NCI-H82 treated with DMSO at 0.1 percent for 48 hours (cell line): ENCODE results near the gene TRIM28.

Experiments
- DNase-seq: peaks from one replicate; lab custom pipeline; 2025; ENCODE audit not compliant: unreplicated experiment; lab: John Stamatoyannopoulos, UW

Gene TRIM28

DNA sequence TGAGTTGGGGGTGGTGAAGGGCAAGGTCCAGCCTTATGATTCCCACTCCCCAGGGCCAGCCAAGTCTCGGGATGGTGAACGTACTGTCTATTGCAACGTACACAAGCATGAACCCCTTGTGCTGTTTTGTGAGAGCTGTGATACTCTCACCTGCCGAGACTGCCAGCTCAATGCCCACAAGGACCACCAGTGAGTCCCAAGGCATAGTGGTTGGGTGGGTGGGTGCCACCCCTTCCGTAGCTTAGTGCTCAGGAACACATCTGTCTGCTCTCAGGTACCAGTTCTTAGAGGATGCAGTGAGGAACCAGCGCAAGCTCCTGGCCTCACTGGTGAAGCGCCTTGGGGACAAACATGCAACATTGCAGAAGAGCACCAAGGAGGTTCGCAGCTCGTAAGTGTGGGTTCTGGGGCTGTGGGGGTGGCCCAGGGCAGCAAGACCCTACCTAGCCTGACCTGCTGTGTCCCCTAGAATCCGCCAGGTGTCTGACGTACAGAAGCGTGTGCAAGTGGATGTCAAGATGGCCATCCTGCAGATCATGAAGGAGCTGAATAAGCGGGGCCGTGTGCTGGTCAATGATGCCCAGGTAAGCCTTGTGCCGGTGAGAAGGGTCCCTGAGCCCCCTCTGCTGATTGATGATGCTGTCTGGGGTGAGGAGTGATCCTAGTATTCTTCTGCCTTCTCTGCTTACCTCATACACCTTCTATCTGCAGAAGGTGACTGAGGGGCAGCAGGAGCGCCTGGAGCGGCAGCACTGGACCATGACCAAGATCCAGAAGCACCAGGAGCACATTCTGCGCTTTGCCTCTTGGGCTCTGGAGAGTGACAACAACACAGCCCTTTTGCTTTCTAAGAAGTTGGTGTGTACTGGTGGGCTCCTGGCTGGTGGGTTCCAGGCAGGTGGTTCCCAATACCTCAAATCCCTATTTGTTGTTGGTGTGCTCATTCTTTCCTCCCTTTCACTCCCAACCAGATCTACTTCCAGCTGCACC lies 3.8 kb downstream of the TRIM28 start:
- no peak for DNase-seq

DNA sequence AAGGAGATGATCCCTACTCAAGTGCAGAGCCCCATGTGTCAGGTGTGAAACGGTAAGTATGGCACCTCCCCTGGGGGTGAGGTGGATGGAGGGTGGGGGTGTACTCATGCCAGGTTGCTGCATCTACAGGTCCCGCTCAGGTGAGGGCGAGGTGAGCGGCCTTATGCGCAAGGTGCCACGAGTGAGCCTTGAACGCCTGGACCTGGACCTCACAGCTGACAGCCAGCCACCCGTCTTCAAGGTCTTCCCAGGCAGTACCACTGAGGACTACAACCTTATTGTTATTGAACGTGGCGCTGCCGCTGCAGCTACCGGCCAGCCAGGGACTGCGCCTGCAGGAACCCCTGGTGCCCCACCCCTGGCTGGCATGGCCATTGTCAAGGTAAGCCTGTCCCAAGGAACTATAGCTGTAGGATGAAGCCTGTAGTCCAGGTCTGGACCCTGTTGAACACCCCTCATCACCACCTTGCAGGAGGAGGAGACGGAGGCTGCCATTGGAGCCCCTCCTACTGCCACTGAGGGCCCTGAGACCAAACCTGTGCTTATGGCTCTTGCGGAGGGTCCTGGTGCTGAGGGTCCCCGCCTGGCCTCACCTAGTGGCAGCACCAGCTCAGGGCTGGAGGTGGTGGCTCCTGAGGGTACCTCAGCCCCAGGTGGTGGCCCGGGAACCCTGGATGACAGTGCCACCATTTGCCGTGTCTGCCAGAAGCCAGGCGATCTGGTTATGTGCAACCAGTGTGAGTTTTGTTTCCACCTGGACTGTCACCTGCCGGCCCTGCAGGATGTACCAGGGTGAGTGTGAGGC lies 5.2 kb downstream of the TRIM28 start:
- DNase-seq: no peak

DNA sequence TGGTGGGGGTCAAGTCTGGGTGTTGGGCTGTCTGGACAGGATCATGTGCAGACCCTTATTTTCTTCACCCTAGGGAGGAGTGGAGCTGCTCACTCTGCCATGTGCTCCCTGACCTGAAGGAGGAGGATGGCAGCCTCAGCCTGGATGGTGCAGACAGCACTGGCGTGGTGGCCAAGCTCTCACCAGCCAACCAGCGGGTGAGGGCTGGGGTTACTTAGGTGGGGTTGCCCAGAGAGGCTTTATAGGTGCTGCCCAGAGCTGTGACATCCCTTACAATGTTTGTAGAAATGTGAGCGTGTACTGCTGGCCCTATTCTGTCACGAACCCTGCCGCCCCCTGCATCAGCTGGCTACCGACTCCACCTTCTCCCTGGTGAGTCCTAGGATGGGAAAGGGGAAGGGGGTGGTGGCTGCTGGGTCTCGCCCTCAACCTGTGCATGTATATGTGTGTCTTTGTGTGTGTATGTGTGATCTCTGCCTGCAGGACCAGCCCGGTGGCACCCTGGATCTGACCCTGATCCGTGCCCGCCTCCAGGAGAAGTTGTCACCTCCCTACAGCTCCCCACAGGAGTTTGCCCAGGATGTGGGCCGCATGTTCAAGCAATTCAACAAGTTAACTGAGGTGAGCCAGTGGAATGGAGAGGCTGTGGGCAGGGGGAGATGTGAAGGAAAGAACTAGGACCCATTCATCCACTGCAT lies 5.9 kb downstream of the TRIM28 start:
- DNase-seq: no peak

DNA sequence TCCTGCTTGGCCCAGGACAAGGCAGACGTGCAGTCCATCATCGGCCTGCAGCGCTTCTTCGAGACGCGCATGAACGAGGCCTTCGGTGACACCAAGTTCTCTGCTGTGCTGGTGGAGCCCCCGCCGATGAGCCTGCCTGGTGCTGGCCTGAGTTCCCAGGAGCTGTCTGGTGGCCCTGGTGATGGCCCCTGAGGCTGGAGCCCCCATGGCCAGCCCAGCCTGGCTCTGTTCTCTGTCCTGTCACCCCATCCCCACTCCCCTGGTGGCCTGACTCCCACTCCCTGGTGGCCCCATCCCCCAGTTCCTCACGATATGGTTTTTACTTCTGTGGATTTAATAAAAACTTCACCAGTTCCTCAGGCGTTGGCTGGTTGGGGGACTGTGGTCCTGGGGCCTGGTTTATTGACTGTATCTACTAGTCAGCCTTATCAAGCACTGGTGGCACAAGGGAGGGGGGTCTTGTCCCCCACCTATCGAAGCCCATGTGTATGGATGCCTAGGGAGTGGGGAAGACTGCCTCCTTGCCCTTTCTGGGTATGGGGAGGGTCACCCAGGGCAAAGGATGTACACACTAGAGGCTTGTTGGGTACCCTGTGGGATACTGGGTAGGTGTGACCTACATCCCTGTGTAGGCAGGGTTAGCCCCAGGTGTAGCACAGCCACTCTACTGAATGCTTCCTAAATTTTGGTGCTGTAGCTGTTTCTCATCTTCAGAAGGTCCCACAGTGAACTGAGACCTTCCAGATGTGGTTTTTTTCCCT lies 6.7 kb downstream of the TRIM28 start:
- DNase-seq: no peak

DNA sequence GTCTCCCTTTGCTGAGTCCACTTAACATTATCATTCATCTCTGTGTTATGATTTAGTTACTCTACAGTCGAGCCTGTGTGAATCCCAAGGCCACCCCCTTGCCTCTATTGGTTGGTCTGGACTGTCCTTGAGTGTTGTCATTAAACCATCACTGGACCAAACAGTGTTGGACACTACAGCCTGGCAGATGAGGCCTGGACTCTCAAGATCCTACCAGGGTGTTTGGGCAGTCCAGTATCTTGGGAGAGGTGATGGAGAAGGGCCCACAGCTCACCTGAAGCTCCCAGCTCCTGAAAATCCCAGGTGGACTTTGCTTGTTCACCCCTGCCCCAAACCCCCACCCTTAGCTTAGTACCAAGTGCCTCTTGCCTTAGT lies 7.2 kb downstream of the TRIM28 start:
- DNase-seq: no peak

DNA sequence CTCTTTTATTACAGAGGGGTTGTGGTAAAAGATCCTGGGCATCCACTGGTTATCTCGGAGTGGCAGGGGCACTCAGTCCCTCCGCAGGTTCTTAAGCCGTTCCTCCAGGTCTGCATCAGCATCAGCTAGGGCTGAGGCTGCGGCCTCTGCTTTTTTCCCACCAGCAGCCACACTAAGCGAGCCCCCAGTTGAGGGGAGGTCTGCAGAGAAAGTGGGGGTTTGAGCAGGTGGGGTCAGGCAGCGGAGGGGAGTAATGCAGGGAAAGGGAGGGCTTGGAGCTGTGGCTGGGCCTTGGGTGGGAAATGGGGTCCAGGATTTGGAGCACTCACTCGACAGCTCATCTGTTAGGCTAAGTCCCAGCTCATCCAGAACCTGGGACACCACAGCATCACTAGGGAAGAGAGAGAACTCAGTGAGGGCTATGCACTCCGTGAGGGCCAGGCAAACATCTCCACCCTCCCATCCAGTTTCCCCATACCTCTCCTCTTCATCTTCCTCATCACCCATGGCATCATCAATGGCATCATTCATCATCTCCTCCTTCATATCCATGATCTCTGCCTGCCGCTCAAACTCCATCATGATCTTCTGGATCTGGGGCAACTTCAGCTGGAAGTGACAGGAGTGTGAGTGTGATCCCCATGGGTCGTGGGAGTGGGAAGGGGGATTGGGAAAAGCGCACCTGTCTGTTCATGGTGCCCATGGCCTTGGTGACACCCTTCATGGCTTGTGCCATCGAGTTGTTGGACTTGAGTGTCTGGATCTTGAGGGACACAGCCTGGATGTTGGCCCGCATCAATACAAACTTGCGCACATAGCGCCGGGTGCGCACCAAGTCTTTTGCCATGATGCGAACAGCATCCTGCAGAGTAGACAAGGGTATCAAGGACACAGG lies 8.0 kb downstream of the TRIM28 start:
- no peak for DNase-seq

DNA sequence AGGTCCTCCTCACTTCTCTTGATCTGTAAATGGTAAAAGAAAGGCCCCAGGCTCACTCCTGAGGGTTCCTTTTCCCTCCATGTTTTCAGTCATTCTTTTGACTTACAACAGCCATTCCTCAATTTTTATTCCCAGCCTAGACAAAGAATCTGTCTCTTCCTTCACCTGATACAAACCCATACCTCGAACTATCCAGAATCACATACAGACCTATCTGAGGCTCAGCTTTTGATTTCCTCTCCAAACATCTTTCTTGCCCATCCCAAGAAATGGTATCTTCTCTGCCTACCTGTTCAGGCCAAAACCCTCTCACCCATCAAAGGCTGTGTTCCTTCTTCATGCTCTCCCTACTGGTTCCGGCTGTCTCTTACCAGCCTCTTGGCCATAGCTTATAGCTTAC lies 8.8 kb downstream of the TRIM28 start:
- no peak for DNase-seq

DNA sequence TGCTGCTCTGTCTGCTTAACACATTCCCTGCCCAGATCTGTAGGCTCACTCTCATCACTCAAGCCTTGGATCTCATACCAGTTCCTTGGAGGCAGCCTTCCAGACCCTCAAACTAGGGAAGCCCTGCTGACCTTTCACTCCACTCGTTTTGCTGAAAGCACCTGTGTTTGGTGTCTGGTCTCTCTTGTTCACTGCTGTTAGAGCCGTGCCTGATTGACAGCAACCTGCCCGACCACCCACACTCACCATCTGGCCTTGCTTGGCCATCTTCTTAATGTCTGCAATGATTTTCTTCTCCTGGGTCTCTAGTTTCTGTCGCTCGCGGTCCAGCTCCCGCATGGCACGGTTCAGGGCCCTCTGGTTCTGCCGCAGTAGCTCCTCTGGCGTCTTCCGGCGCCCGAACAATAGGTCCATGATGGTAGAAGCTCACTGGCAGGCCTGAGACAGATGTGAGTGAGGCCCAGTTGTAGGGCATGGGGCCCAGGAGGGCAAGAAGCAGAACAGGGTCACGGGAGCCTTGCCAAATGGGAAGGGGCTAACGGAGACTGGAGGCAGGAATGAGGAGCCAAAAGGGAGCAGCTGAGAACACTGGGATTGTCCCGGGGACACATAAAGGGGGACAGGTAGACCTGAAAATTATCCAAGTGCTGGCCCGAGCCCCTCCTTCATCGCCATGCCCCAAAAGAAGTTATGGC lies 10.1 kb downstream of the TRIM28 start:
- DNase-seq: no peak

DNA sequence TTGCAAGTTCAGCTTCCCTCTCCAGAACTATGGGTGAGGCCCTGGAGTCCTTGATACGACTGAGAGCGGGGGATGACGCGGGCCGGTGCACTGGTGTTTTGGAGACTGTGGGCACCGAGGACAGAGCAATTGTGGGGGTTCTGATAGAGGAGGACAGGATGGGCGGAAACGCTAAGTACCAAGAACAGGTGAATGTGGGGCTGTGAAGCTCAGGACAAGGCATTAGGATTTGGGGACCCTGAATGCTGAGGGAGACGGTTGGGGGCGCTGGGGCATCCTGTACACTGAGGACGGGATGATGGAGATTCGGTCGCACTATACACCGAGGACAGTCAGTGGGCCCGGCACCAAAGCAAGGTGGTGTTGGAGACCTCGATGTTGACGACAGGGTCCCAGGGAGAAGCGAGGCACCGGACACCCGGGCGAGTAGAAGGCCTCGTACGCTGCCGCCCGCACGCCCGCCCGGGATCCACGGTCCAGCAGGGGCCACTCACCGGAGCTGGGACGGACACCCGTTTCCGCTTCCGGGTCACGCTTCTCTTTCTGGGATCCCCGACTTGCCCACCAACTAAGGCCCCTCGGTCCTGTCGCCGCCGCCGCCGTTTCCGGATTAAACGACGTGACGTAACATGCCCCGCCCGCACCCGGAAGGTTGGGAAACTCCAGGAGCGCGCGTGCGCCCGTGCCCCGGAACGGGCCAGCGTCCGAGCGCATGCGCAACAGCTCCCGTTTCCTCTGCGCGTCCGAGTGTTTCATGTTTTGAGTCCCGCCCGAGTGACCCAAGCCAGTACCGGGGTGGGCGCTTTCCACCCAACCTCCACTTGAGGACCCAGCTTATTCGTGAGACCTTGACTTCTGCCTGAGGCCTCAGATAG lies 10.9 kb downstream of the TRIM28 start, which contains the start of gene CHMP2A:
TSS of gene CHMP2A (minus strand) at position 612 of the 875 bp plus-strand sequence. CDS start 893 bp downstream, outside the sequence.
- no peak for DNase-seq

DNA sequence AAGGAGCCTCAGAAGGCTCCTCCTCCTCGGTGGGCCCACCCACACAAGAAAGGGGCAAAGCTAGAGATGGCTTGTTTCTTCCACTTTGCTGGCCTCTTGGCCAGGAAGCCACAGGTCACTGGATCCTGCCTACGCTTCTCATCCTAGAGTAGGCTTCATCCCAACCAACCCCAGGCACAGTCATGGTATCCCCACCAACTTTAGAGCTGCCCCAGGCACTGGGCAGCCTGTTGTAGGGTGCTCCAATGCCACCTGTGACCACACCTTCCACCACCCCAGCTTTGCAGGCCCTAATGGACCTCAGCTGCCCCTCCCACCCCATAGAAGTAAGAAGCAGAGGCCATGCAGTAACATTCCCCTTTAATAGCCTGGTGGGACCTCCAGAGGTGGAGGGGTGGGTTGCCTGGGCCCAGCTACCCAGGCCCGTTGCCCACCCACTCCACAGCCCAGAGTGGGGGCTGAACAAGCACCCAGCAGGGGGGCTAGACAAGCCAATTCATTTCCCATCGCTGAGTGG lies 11.6 kb downstream of the TRIM28 start:
- no peak for DNase-seq

DNA sequence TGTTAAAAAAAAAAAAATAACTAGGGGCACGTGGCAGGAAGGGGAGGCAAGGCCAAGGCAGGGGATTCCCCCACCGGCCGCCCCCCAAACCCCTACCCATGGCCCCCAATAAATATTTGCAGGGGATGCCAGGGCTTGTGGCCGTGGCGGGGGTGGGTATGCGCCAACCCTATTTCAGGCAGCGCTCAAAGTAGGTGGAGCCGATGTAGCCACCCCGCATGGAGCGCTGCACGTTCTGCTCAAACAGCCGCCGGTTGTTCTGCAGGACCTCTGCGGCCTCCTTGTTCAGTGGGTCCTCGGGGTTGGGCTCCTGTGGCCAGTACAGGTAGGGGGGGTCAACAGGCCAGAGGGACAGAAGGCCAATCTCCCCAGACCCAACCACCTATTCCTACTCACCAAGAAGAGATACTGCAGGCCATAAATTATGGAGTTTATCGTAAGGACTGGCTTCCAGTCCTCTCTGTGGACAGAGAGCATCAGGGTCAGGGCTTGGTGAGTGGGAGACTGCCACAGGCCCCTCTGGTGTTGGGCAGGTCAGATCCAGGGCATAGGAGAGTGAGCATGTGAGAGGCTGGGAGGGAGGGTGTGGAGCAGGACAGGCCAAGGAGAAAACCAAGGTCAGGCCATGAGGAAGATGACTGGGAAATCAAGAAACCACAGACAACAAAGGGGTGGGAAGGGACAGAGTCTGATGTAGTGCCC lies 12.2 kb downstream of the TRIM28 start:
- no peak for DNase-seq

DNA sequence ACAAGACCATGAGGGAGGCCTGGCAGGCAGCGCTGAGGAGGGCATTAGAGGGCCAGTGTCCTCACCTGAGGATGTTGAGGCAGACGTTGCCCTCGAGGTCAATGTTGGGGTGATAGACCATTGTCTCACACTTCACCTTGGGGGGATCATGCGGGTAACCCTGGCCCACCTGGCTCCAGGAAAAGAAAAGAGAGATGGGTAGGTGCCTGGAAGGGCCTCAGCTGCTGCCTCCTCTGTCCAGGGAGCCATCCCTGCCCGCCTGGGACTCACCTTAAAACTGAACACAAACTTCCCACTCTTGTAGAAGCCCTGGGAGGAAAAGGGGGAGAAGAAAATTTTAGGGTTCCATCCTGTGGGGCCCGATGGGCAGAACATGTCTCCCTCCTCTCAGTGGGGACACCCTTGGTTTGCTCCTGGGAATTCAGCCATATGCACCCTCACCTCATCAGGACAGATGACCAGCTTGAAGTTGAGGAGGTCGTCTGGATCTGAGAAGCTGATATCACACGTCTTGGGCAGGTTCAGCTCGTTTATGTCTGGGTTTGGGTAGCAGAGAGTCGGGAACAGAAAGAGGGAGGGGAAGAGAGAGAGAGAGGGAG lies 12.9 kb downstream of the TRIM28 start:
- no peak for DNase-seq

DNA sequence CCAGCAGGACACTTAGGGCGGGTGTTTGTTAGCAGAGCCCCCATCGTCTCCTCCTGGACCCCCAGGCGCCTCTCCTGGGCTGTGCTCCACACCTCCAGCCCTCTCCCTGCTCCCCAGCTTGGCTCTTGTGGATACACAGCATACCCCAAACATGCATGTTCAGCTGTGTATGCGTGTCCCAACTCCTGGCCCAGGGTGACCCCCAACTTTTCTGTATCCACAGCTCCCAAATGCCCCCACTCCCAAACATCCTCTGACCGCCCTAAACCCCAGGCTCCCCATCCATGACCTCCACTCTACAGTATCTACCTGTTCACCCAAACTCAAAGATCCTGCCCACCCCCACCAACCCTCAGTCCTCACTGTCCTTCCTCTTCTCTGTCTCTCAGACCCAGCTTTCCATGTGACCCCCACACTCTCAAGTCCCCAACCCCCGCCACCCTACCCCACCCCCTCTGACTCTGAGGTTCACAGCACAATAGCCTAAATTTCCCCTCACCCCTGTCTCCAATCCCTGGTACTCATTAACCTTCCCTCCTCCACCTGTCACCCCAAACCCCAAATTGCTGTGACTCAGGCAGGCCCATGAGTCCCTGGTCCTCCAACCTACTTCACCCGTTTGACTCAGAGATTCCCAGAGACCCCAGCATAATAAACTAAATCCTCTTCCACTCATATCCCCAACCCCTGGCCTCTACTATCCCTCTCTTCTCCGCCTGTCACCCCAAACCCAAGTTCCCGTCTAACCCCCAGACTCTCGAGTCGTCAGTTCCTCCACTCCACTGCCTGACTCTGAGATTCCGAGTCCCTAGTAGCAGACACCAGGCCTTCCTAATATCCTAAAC lies 13.6 kb downstream of the TRIM28 start:
- no peak for DNase-seq

DNA sequence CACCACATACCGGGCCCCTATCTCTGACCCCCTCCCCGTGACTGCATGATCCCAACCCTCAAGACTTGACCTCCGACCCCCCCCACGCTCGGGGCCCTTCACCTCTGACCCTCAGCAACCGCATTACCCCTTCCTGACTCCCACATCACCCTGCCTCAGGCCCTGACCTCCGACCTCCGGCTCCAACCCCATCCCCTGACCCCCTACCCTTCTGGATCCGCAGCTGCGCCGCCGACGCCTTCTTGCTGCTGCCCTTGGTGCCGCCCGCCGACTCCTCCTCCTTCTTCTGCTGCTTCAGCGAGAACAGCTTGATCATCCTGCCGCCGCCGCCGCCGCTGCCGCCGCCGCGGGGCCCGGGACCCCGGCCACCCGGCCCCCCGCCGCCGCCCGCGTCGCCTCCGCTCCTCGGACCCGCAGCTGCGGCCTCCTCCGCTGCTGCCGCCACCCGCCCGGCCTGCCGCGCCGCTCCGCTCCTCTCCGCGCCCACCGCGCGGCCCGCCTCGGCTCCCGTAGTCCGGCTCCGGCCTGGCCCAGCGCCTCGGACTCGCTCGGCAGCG lies 14.3 kb downstream of the TRIM28 start, which contains the start of gene UBE2M:
TSS of gene UBE2M (minus strand) at position 546 of the 557 bp plus-strand sequence. CDS start at position 316, 230 bp downstream.
- DNase-seq: no peak

DNA sequence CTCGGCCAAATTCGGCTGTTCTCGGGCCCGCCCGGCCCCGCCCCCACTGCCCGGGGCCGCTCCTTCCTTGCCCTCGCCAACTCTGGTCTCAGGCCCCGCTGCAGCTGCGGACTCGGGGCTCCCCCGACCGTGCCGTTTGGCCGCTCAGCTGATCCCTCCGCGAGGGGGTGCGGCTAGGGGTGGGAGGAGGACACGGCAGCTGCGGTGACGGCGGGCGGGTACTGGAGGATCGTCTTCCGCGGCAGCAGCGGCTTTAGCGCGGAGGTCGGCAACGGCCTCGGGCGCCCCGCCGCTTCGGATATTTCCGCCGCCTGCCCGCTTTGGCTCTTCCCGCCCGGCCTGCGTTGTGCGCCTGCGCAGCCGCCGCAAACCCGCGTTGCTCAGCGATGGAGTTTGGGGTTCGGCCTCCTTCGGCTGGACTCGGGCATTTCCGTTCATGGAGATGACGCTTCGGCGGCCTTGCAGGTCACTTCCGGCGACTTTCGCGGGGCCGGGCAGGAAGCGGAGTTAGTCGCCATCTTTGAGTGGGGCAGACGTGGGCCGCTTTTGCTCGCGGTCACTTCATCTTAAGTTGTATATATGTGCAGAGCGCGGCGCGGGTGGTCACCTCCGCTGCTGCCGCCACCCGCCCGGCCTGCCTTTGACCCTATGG lies 14.9 kb downstream of the TRIM28 start:
- no peak for DNase-seq
